Fibroblast of the aortic adventitia (primary cell): ENCODE data around the gene GRM7. TPM values are rescaled to one million over a fixed set of nuclear protein-coding genes. Genes with fewer than 3 reads are reported as not detected.
A peak's percentile ranks its signal among the peaks of the same experiment; 100 is the strongest.

ENCODE experiments used
- DNase-seq: peaks from one replicate; pipeline ENCODE4 v3.0.0-alpha.2; 2010; ENCODE audit warnings: low read depth
- H3K4me3 ChIP-seq: 2 replicates; pipeline ENCODE4 v1.5.1; 2011; ENCODE audit warnings: low read depth, mild to moderate bottlenecking, control low read depth, low read length, moderate library complexity
- total RNA-seq: library from RNA; depleted of rRNA; stranded (reverse); fragments of >200 nt; gene quantifications from 2 replicates; pipeline ENCODE4 v1.2.3, GENCODE V29; 2012; ENCODE audit warnings: low replicate concordance
- TF ChIP-seq, protein P1 (sequence below): IDR thresholded peaks from 2 replicates; pipeline ENCODE4 v1.5.1; 2011; ENCODE audit warnings: mild to moderate bottlenecking, low read length, control low read depth, inconsistent platforms; ENCODE audit not compliant: insufficient read depth

Gene GRM7
- total RNA-seq, 1 donor: 0.09 TPM

GRCh38 chr3:7562892-7563291 lies 702.0 kb downstream of the GRM7 start:
- TF ChIP-seq, protein P1, sequence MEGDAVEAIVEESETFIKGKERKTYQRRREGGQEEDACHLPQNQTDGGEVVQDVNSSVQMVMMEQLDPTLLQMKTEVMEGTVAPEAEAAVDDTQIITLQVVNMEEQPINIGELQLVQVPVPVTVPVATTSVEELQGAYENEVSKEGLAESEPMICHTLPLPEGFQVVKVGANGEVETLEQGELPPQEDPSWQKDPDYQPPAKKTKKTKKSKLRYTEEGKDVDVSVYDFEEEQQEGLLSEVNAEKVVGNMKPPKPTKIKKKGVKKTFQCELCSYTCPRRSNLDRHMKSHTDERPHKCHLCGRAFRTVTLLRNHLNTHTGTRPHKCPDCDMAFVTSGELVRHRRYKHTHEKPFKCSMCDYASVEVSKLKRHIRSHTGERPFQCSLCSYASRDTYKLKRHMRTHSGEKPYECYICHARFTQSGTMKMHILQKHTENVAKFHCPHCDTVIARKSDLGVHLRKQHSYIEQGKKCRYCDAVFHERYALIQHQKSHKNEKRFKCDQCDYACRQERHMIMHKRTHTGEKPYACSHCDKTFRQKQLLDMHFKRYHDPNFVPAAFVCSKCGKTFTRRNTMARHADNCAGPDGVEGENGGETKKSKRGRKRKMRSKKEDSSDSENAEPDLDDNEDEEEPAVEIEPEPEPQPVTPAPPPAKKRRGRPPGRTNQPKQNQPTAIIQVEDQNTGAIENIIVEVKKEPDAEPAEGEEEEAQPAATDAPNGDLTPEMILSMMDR: no peak
- H3K4me3 ChIP-seq: no peak overlapping the region
- no peak for DNase-seq

DNA sequence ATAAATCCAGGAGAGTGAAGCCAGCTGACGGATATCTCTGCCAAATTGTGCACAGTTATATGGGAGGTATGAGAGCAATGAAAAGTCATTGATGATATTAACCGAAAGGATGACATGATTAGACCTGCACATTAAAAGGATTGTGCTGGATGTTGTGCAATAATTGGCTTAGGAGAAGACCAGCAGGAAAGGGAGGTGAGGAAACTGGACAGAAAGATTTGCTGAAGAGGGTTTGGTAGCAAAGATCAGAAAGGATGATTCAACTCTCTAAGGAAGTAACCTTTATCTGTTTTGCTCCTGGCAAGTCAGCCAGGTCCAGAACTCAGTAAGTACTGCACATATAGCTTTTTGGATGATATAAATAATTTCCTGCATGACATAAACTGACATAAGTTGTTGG lies 704.7 kb downstream of the GRM7 start:
- TF ChIP-seq, protein P1: no peak
- DNase-seq: no peak
- no peak overlapping the region for H3K4me3 ChIP-seq

DNA sequence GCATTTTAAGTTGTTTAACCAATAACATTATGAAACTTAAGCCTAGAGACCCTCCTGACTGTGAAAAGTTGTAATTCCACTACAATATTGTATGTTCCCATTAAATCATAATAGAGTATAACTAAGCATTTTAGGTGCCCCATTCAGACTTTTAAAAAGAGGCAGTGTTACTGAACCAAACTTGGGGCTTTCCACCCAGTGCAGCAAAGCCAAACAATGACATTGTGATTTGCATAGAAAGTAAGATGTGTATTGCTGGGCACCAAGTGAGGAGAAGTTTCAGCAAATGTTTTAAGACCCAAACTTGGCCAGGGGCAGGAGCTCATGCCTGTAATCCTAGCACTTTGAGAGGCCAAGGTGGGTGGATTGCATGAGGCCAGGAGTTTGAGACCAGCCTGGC lies 706.2 kb downstream of the GRM7 start:
- TF ChIP-seq, protein P1: no peak
- DNase-seq: no peak

DNA sequence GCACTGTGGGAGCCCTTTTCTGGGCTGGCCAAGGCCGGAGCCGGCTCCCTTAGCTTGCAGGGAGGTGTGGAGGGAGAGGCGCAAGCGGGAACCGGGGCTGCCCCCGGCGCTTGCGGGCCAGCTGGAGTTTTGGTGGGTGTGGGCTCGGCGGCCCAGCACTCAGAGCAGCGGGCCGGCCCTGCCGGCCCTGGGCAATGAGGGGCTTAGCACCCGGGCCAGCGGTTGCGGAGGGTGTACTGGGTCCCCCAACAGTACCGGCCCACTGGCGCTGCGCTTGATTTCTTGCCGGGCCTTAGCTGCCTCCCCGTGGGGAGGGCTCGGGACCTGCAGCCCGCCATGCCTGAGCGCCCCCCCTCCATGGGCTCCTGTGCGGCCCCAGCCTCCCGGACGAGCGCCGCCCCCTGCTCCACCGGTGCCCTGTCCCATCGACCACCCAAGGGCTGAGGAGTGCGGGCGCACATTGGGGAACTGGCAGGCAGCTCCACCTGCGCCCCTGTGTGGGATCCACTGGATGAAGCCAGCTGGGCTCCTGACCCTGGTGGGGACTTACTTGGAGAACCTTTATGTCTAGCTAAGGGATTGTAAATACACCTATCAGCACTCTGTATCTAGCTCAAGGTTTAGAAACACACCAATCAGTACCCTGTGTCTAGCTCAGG lies 707.7 kb downstream of the GRM7 start:
- TF ChIP-seq, protein P1: no peak
- no peak for DNase-seq
- H3K4me3 ChIP-seq: no peak overlapping the region

More for the DNA sequence above, 706.2 kb downstream of the GRM7 start:
- no peak overlapping the region for H3K4me3 ChIP-seq

- TF ChIP-seq, protein P1: no peak
- no peak overlapping the region for H3K4me3 ChIP-seq
- peak; percentile 14 for DNase-seq
Observed at GRCh38 chr3:7573330-7573729, 712.4 kb downstream of the GRM7 start.

DNA sequence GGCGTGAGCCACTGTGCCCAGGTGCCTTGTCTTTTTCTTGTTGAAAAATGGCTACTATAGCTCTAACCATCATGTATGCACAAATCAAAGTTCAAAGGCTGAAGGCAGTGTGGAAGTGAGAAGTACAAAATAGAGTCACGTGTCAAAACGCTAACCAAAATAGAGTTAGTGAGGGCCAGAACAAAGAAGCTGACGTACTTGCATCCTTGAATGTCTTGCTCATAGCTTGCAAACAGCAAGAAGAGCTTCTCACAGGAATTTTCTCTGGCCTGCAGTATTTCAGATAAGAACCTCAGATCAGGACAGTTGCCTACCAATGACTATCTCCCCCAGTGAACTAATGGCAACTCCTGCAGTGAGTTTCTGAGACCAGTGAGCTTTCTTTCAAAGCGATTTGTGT lies 713.5 kb downstream of the GRM7 start:
- DNase-seq: peak; percentile 7
- TF ChIP-seq, protein P1: no peak
- no peak overlapping the region for H3K4me3 ChIP-seq

DNA sequence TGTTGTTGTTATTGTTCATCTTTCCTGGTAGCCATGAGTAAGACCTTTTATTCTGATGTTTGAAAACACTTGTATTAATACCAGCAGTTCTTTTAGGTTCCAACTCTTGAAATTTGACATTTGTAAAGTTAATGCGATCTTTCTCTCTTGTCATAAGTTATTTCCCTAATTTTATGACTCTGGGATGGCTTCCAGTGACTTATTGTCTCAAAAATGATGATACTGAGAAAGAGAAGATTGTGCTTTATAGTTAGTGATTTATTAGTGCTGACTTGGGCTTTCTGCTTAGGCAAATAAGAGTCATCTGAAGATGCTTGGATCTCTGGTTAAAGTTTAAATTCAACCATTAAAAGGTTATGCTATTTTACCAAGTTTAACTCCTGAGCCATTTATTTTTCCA lies 715.2 kb downstream of the GRM7 start:
- H3K4me3 ChIP-seq: no peak overlapping the region
- TF ChIP-seq, protein P1: no peak
- no peak for DNase-seq
